SJSA1 (cell line): Measurements from ENCODE around the gene ACOT7. TPM values are rescaled to one million over a fixed set of nuclear protein-coding genes. Genes with fewer than 3 reads are reported as not detected.
A peak's percentile ranks its signal among the peaks of the same experiment; 100 is the strongest.
"Not testable (repeated sequence)": the region's sequence is repeated elsewhere in the genome, so short reads cannot be mapped to it uniquely, and the experiment has no call there.

Source experiments
- DNase-seq, 2 experiments: peaks; one replicate each; pipeline ENCODE4 v3.0.0-alpha.2; 2015 to 2020; ENCODE audit warnings: low spot score in 2 of 2, low read depth in 1 of 2
- H3K27ac ChIP-seq: fragments of 250-450 bp; sonication (Bioruptor Pico); 2 replicates; pipeline ENCODE4 v1.5.1; 2020; ENCODE audit warnings: mild to moderate bottlenecking, moderate library complexity
- H3K27me3 ChIP-seq: fragments of 250-450 bp; sonication (Bioruptor Pico); replicated peaks from 2 replicates; pipeline ENCODE4 v1.5.1; 2020; ENCODE audit warnings: mild to moderate bottlenecking, moderate library complexity
- H3K36me3 ChIP-seq: fragments of 250-450 bp; sonication (Bioruptor Pico); 2 replicates; pipeline ENCODE4 v1.5.1; 2020; ENCODE audit warnings: mild to moderate bottlenecking
- H3K4me1 ChIP-seq: fragments of 250-450 bp; sonication (Bioruptor Pico); replicated peaks from 2 replicates; pipeline ENCODE4 v1.6.1; 2021; ENCODE audit warnings: mild to moderate bottlenecking
- H3K4me3 ChIP-seq: fragments of 250-450 bp; sonication (Bioruptor Pico); 2 replicates; pipeline ENCODE4 v1.5.1; 2020; ENCODE audit warnings: mild to moderate bottlenecking
- H3K9me3 ChIP-seq: fragments of 250-450 bp; sonication (Bioruptor Pico); replicated peaks from 2 replicates; pipeline ENCODE4 v1.5.1; 2020; ENCODE audit warnings: mild to moderate bottlenecking
- total RNA-seq: library from RNA; depleted of rRNA; stranded (reverse); fragments of >200 nt; shearing (Covaris generic); gene quantifications from 2 replicates; pipeline ENCODE4 v1.2.3, GENCODE V29; 2014; rRNA removed

The ACOT7 gene
- 33.9 and 36.9 TPM in 2 replicates for total RNA-seq

GRCh38 chr1:6393400-6394187, at the start of gene ACOT7:
TSS of gene ACOT7 (minus strand) at chr1:6393767. CDS start at chr1:6393399, 368 bp downstream.
- Histone ChIP-seq H3K9me3 (no peaks in the 10 kb centered on the region), H3K4me3 (peak within 1 kb of the TSS; percentile 97), H3K27ac (peak within 1 kb of the TSS; percentile 100), H3K4me1 (peaks cover 15% of the 10 kb centered on the region), H3K27me3 (no peaks in the 10 kb centered on the region), H3K36me3 (peaks cover 3% of the 10 kb centered on the region)
- peak; percentile 89 to 97 for DNase-seq

- Histone ChIP-seq H3K4me1 (no peaks in the 10 kb centered on the region), H3K27me3 (peaks cover 5% of the 10 kb centered on the region; the same call in 1 of the 2 replicates), H3K4me3 (no peak overlapping the region), H3K9me3 (no peaks in the 10 kb centered on the region), H3K27ac (no peak overlapping the region), H3K36me3 (no peaks in the 10 kb centered on the region)
- no peak for DNase-seq
Measured at GRCh38 chr1:6441586-6441985, 48.0 kb upstream of the ACOT7 start.

- no peak for DNase-seq
- H3K9me3 ChIP-seq = no peaks in the 10 kb centered on the region
- no peaks in the 10 kb centered on the region for H3K4me1 ChIP-seq
- no peak overlapping the region for H3K27ac ChIP-seq
- peaks cover 5% of the 10 kb centered on the region for H3K27me3 ChIP-seq
- no peaks in the 10 kb centered on the region for H3K36me3 ChIP-seq
- H3K4me3 ChIP-seq = no peak overlapping the region
Measured at GRCh38 chr1:6440198-6441126, 46.9 kb upstream of the ACOT7 start.

- Histone ChIP-seq H3K4me3 (no peak overlapping the region), H3K27me3 (peaks cover 5% of the 10 kb centered on the region), H3K4me1 (no peaks in the 10 kb centered on the region), H3K9me3 (no peaks in the 10 kb centered on the region), H3K36me3 (no peaks in the 10 kb centered on the region), H3K27ac (no peak overlapping the region)
- peak; percentile 42 to 68 for DNase-seq
Measured at GRCh38 chr1:6438047-6438525, 44.5 kb upstream of the ACOT7 start.

GRCh38 chr1:6437012-6437700, 43.6 kb upstream of the ACOT7 start:
- H3K4me3 ChIP-seq, H3K27me3 ChIP-seq, H3K9me3 ChIP-seq, DNase-seq, H3K4me1 ChIP-seq, H3K27ac ChIP-seq, H3K36me3 ChIP-seq: not testable (repeated sequence)

- H3K27ac ChIP-seq, DNase-seq, H3K4me1 ChIP-seq, H3K4me3 ChIP-seq, H3K27me3 ChIP-seq, H3K36me3 ChIP-seq, H3K9me3 ChIP-seq: not testable (repeated sequence)
Measured at GRCh38 chr1:6436277-6436676, 42.7 kb upstream of the ACOT7 start.

GRCh38 chr1:6435547-6435946, 42.0 kb upstream of the ACOT7 start:
- no peaks in the 10 kb centered on the region for H3K36me3 ChIP-seq
- no peak overlapping the region for H3K27ac ChIP-seq
- H3K9me3 ChIP-seq = no peaks in the 10 kb centered on the region
- peaks cover 5% of the 10 kb centered on the region for H3K27me3 ChIP-seq
- H3K4me1 ChIP-seq = no peaks in the 10 kb centered on the region
- DNase-seq = no peak
- no peak overlapping the region for H3K4me3 ChIP-seq

- H3K27me3 ChIP-seq = peaks cover 5% of the 10 kb centered on the region
- no peaks in the 10 kb centered on the region for H3K4me1 ChIP-seq
- no peak overlapping the region for H3K27ac ChIP-seq
- no peaks in the 10 kb centered on the region for H3K9me3 ChIP-seq
- no peak for DNase-seq
- no peak overlapping the region for H3K4me3 ChIP-seq
- no peaks in the 10 kb centered on the region for H3K36me3 ChIP-seq
Measured at GRCh38 chr1:6435129-6435528, 41.6 kb upstream of the ACOT7 start.

GRCh38 chr1:6434186-6434585, 40.6 kb upstream of the ACOT7 start:
- DNase-seq = no peak
- Histone ChIP-seq H3K4me3 (no peak overlapping the region), H3K27ac (no peak overlapping the region), H3K4me1 (no peaks in the 10 kb centered on the region), H3K36me3 (no peaks in the 10 kb centered on the region), H3K9me3 (no peaks in the 10 kb centered on the region), H3K27me3 (peaks cover 5% of the 10 kb centered on the region)

- not testable (repeated sequence) for H3K27ac ChIP-seq, H3K9me3 ChIP-seq, H3K36me3 ChIP-seq, DNase-seq, H3K27me3 ChIP-seq, H3K4me3 ChIP-seq, H3K4me1 ChIP-seq
Measured at GRCh38 chr1:6431645-6432579, 38.3 kb upstream of the ACOT7 start.

- not testable (repeated sequence) for H3K9me3 ChIP-seq, DNase-seq, H3K4me1 ChIP-seq, H3K4me3 ChIP-seq, H3K36me3 ChIP-seq, H3K27ac ChIP-seq
- peaks cover 26% of the 10 kb centered on the region for H3K27me3 ChIP-seq
Measured at GRCh38 chr1:6429660-6430411, 36.3 kb upstream of the ACOT7 start.

GRCh38 chr1:6428453-6428852, 34.9 kb upstream of the ACOT7 start:
- not testable (repeated sequence) for H3K9me3 ChIP-seq, H3K27ac ChIP-seq, H3K36me3 ChIP-seq, H3K4me3 ChIP-seq, H3K4me1 ChIP-seq, DNase-seq
- peaks cover 39% of the 10 kb centered on the region for H3K27me3 ChIP-seq
